HG02678 (cell line): ENCODE results near the gene TLE5.
"Not testable (repeated sequence)": the region's sequence is repeated elsewhere in the genome, so short reads cannot be mapped to it uniquely, and the experiment has no call there.

Experiments used
- ATAC-seq: cut with Tn5 transposase; IDR thresholded peaks from one replicate; pipeline ENCODE4 v1.9.1; 2021; ENCODE audit warnings: mild to moderate bottlenecking, moderate library complexity; ENCODE audit not compliant: unreplicated experiment

TLE5 gene

DNA sequence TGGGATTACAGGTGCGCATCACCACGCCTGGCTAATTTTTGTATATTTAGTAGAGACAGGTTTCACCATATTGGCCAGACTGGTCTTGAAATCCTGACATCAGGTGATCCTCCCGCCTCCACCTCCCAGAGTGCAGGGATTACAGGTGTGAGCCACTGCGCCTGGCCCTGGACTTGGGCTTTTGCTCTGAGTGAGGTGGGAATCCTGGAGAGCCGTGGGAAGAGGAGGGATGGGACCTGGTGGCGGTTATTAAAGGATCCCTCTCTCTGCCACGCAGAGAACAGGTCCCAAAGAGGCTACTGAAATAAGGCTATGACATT, 1.7 kb upstream of the TLE5 start:
- no peak for ATAC-seq

GRCh38 chr19:3061182-3062161, 823 bp downstream of the TLE5 start:
- ATAC-seq: peak; percentile 41

GRCh38 chr19:3060857-3061181, 1.5 kb downstream of the TLE5 start:
- no peak for ATAC-seq

DNA sequence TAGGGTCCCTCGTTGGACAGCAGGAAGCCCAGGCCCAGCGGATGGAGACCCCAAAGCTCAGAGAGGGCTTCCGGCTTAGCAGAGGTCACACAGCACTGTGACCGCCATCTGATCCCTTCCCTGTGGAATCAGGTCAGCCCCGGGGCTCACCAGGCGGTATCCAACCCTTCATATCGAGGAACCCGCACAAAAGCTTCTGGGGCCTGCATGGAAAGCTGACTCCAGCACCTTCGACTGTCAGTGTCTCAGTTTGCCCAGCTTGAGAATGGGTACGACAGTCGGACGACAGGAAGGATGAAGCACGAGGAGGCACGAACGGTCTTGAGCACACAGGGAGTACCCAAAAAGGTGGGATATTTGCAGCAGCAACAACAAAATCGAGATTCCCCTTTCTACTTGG, 2.6 kb downstream of the TLE5 start:
- no peak for ATAC-seq

- no peak for ATAC-seq
Observed at GRCh38 chr19:3058821-3059314, 3.4 kb downstream of the TLE5 start.

- no peak for ATAC-seq
Observed at GRCh38 chr19:3058009-3058820, 4.1 kb downstream of the TLE5 start.

GRCh38 chr19:3057275-3057714, 5.0 kb downstream of the TLE5 start:
- no peak for ATAC-seq

GRCh38 chr19:3056417-3057088, 5.7 kb downstream of the TLE5 start:
- ATAC-seq: no peak

- ATAC-seq: no peak
Observed at GRCh38 chr19:3055741-3056416, 6.4 kb downstream of the TLE5 start.

DNA sequence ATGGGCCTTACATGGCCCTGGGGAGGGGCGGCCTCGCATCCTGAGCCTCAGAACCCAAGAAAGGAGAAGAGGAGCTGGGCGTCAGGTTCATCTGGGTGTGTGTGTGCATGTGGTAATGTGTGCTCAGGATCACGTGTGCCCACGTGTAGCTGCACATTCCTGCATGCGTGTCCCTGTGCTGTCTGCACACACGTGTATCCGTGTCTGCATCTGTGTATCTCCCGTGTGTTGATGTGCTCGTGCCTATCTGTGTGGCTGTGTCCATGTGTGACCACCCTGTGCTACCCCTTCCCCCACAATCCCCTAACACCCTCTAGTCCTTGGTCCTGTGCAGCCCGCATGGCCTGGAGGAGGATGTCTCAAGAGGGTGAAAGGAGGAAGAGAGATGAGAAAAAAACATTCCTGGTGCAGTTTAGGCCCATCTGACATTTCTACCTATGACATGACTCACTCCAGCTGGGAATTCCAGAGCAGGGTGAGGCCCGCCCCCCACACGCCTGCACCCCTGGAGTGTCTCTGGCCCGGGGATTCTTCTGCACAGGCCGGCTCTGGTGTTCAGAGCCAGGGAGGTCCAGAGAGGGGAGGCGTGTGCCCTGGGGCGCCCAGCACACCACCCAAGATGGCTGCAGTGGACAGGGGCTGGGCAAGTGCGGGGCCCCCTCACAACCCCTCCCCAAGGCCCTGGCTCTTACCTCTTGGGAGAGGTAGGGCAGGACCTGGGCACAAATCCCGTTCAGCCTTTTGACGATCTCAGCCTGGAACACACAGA, 7.1 kb downstream of the TLE5 start:
- ATAC-seq: no peak

DNA sequence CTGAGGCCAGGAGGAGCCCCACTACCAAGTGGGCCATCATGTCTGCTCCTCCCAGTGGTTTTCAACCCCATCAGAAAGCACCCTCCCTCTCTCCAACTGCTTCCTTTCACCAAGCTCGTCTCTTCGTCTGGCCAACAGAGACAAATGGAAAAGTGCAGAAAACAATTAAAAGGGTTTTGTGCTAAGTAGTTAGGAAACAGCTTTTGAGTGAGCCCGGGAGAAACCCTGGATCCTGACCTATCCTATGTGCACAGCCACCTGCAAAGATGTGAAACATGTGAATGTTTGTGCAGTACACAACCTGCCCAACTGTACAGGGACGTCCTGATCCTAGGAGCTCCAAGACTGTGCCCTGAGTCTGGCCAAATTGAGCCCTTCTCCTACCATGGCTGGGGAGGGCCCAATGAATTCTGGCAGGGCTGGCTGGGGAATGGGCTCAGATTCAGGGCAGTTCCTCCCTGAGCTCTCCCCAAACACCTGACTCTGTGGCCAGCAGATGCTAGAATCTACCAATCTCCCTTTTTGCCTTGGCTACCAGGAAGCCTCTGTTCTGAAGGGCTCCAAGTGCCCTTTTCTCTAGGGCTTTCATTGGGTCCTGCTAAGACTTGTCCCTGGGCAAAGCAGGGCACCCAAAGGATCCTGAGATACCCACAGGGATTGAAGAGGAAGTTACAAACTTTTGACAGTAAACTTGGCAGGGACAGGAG, 7.9 kb downstream of the TLE5 start:
- no peak for ATAC-seq

DNA sequence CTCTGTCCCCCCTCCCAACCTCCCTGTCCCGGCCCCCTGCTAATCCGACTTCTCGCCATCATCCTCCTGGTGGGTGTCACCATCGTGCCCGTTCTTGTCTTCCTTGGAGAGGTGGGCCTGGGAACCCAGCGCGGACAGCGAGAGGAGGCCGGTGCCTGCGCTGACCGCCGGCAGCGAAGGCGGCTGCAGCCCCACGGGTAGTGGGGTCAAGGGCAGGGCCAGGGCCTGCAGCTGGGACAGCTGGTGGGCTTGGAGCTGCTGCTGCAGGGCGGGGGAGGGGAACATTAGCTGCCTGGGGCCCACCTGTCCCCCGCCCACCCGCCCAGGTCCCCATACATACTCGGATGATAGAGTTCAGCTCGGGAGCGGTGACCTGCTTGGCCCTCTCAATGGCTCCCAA, 8.5 kb downstream of the TLE5 start:
- ATAC-seq: no peak

- no peak for ATAC-seq
Observed at GRCh38 chr19:3053218-3053621, 9.1 kb downstream of the TLE5 start.

DNA sequence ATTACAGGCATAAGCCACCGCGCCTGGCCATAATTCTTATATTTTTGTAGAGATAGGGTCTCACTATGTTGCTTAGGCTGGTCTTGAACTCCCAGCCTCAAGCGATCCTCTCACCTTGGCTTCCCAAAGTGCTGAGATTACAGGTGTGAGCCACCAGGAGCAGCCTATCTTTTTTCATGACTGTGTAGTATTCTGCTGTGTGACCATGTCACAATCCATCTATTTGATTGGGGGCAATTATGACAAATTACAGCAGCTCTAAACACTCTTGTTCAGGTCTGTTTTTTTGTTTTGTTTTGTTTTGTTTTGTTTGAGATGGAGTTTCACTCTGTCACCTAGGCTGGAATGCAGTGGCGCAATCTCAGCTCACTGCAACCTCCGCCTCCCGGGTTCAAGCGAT, 12.3 kb downstream of the TLE5 start:
- ATAC-seq: not testable (repeated sequence)

- no peak for ATAC-seq
Observed at GRCh38 chr19:3049089-3049488, 13.2 kb downstream of the TLE5 start.

DNA sequence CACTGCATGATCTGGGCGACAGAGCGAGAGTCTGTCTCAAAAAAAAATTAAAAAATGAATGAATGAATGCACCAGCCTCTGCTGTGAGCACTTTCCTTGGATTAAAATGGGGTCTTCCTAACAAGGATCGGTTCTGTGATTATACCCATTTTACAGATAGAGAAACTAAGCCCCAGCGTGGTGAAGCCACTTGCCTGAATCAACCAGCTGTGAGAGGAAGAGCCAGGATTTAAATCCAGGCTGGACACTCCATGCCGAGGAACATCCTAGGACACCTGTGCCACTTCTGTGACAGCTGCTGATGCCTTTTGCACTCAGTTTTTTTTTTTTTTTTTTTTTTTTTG, 14.1 kb downstream of the TLE5 start:
- ATAC-seq: no peak

DNA sequence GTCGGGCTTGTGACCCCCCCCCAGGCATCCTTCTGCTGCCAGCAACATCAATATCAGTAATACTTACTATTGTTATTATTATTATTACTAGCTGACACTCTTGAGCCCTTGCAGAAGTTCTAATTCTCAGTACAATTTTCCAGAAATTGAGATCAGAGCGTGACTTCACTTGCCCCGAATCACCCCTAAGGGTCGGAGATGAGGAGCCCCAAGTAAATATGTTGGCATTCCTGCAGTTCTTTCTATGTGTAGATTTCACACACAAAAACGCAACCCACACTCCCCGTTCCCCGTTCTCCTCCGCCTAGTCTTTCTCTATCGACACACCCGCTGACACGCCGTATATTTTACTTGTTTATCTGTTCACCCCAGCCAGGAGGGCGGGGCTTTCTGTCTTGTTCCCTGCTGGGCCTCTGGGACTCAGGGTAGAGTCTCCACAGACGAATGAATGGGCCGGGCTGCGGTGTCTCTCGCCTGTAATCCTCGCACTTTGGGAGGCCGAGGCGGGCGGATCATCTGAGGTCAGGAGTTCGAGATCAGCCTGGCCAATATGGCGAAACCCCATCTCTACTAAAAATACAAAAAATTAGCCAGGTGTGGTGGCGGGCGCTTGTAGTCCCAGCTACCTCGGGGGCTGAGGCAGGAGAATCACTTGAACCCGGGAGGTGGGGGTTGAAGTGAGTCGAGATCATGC, 14.7 kb downstream of the TLE5 start:
- ATAC-seq: no peak

GRCh38 chr19:3046698-3047495, 15.4 kb downstream of the TLE5 start:
- no peak for ATAC-seq
